Activated CD4-positive, alpha-beta T cell treated with anti-CD3 and anti-CD28 coated beads for 36 hours (primary cell): Measurements from ENCODE around the gene PAPSS1. TPM values are rescaled to one million over a fixed set of nuclear protein-coding genes. Genes with fewer than 3 reads are reported as not detected.
"Not testable (repeated sequence)": the region's sequence is repeated elsewhere in the genome, so short reads cannot be mapped to it uniquely, and the experiment has no call there.

Experiments
- ATAC-seq: fragments of 200-7000 bp; cut with Tn5 transposase; one replicate; pipeline ENCODE4 v1.10.0; 2021; ENCODE audit warnings: mild to moderate bottlenecking, moderate library complexity
- CTCF ChIA-PET: fragments of 350-600 bp; sonication (Branson Sonifier 250); formaldehyde crosslinking; loops from one replicate; lab custom pipeline; 2021; ENCODE audit warnings: antibody characterized with exemption; lab: Charles Lee
- POLR2A ChIA-PET: fragments of 350-600 bp; sonication (Branson Sonifier 250); formaldehyde crosslinking; loops from one replicate; lab custom pipeline; 2021; ENCODE audit warnings: antibody characterized with exemption, inconsistent platforms; lab: Charles Lee
- DNase-seq: peaks from one replicate; pipeline ENCODE4 v3.0.0-alpha.2; 2020
- H3K27ac Mint-ChIP-seq: one replicate; pipeline ENCODE4 v1.8.0; 2021; ENCODE audit warnings: mixed read lengths
- H3K27me3 Mint-ChIP-seq: one replicate; pipeline ENCODE4 v1.8.0; 2021; ENCODE audit warnings: mixed read lengths
- H3K36me3 Mint-ChIP-seq: one replicate; pipeline ENCODE4 v1.8.0; 2021; ENCODE audit warnings: low read depth, mixed read lengths
- H3K4me1 Mint-ChIP-seq: one replicate; pipeline ENCODE4 v1.8.0; 2021; ENCODE audit warnings: mixed read lengths
- H3K4me3 Mint-ChIP-seq: one replicate; pipeline ENCODE4 v1.8.0; 2021; ENCODE audit warnings: mild to moderate bottlenecking, moderate library complexity, mixed read lengths
- H3K9me3 Mint-ChIP-seq: one replicate; pipeline ENCODE4 v1.8.0; 2021; ENCODE audit warnings: low read depth, mixed read lengths
- intact Hi-C, 2 experiments: fragments of 100-400 bp; cut with DNase I in 1 of 2; cut with micrococcal nuclease in 1 of 2; formaldehyde crosslinking; loops; one replicate each; pipeline versions ENCODE4 v1.14.2 to v1.15.1; 2022 to 2024; cut with DNase I, micrococcal nuclease
- total RNA-seq, 2 experiments: library from RNA; stranded (reverse); gene quantifications; one replicate each; pipeline ENCODE4 v1.2.3, GENCODE V29; 2021

The PAPSS1 gene
- total RNA-seq, 2 experiments from 2014 or later: 31.0 to 37.6 TPM

DNA sequence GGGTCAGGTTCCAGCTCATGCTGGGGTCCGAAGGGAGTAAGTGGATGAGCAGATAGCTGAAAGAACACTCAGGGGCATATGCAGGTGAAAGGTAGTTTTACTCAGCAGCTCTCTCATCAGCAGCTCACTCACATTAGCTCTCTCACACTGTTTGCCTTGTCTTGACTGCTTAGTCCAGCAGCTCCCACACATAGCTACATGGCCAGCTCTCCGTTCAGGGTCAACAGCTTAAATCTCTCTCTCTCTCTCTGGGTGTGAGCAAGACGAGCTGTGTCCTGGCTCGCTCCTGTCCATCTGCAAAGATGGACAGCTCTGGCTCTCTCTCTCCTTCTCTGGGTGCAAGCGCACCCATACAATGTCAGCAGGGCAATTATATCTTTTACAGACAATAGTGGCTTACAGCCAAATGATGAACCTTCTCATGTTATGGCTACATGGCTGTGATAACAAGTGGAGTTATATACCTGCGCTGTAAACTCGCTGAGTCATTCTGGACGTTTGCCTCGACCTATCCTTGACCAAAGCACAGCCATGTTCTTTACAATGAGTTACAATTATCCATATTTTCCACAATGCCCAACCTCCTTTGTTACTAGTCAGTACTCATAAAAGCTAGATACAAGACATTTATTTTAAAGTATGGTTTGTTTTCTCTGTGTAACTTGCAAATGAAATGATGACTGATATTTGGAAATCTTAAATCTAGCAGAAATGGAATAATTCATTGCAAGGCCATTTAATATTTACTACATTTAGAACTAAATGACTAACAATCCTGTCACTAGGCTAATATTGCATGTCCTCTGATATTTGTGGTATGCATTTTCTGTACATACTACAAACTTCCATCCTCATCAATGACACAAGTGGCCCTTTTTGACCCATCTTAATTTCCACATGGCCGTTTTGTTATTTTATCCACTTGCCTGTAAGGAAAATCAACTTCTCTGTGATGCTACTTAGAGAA lies 9.3 kb downstream of the PAPSS1 start:
- Mint-ChIP-seq H3K27ac (no peak overlapping the region), H3K36me3 (peaks cover 26% of the 10 kb centered on the region), H3K9me3 (peaks cover 21% of the 10 kb centered on the region), H3K27me3 (no peaks in the 10 kb centered on the region), H3K4me1 (peaks cover 14% of the 10 kb centered on the region), H3K4me3 (no peak overlapping the region)
- DNase-seq (no peak), ATAC-seq (no peak)
- CTCF ChIA-PET: interaction anchor here (1.9 kb wide), 1 partner anchor 27 kb away, joined by 6 read pairs; no protein-coding TSS in a partner anchor
- intact Hi-C loops: no loop called here
- POLR2A ChIA-PET: interaction anchor here (0.5 kb wide), 1 partner anchor 1731 kb away, joined by 3 read pairs; no protein-coding TSS in a partner anchor

DNA sequence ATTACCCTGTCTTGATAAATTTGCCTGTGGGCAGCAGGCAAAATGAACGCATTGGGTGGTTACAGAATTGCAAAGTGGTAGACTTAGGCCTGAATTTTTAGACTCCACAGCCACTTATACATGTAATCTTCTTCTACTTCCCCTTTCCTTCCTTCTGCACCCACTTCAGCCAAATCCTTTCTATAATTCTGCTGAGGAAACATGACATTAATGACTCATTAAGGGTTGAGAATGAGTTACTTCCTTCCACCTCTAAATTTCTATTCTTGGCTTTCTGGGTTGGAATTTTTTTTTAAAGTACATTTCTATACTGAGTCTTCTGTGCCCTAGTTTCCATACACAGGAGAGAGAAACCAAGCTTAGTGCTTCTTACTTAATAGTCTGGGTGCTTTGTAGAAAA lies 10.1 kb downstream of the PAPSS1 start:
- no peaks in the 10 kb centered on the region for H3K27me3 Mint-ChIP-seq
- peaks cover 14% of the 10 kb centered on the region for H3K4me1 Mint-ChIP-seq
- H3K27ac Mint-ChIP-seq: no peak overlapping the region
- ChIA-PET CTCF (interaction anchor here (1.9 kb wide), 1 partner anchor 28 kb away, joined by 6 read pairs; no protein-coding TSS in a partner anchor), POLR2A (interaction anchor here (0.5 kb wide), 1 partner anchor 1731 kb away, joined by 3 read pairs; no protein-coding TSS in a partner anchor)
- H3K36me3 Mint-ChIP-seq: peaks cover 34% of the 10 kb centered on the region
- H3K4me3 Mint-ChIP-seq: no peak overlapping the region
- no peak for ATAC-seq
- peaks cover 27% of the 10 kb centered on the region for H3K9me3 Mint-ChIP-seq
- no peak for DNase-seq
- intact Hi-C loops: no loop called here

DNA sequence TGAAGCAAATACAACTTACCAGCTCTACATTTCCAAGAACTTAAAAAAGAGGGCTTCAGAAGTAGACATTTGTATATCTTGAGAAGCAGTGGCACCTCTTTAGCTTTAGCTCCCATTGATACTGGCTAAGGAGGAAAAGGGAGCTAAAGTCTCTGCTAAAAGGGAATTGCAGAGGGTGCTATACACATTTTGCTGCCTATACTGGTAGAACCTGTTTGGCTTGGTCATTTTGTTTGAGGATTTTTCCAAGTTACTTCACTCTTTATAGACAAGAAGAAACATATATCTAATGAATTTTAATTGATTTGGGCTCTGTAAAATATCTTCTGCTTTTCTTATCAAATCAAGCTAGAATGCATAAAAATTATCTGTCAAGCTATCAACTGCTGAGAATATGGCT lies 11.8 kb downstream of the PAPSS1 start:
- Mint-ChIP-seq H3K27me3 (no peaks in the 10 kb centered on the region), H3K27ac (no peak overlapping the region), H3K4me3 (no peak overlapping the region), H3K9me3 (peaks cover 34% of the 10 kb centered on the region), H3K36me3 (peaks cover 32% of the 10 kb centered on the region), H3K4me1 (peaks cover 14% of the 10 kb centered on the region)
- DNase-seq: no peak
- ATAC-seq: no peak
- ChIA-PET POLR2A (no interaction called here), CTCF (interaction anchor here (1.6 kb wide), 1 partner anchor 13 kb away, joined by 8 read pairs; no protein-coding TSS in a partner anchor)
- intact Hi-C loops: no loop called here

DNA sequence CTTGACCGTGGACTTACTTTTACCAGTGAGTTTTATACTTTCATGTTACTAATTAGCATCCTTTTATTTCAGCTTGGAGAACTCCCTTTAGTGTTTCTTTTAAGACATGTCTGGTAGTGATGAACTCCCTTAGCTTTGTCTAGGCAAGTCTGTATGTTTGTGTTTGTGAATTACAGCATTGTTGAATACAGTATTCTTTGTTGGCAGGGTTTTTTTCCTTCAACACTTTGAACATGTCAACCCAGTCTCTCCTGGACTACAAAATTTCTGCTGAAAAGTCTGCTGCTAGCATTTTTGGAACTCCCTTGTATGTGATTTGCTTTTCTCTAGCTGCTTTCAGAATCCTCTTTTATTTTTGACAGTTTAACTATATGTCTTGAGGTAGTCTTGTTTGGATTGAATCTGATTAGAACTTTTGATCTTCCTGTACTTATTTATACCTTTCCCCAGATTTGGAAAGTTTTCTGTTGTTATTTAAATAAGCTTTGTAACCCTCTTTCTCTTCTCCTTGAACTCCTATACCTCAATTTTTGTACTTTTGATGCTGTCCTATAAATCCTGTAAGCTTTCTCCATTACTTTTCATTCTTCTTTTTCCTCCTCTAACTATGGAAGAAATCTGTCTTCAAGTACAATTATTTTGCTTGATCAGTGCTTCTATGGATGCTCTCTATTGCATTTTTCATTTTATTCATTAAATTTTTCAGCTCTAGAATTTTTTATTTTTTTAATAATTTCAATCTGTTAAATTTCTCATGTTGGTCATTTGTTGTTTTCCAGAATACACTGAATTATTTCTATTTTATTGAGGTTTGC lies 14.1 kb downstream of the PAPSS1 start:
- no peak for ATAC-seq
- Mint-ChIP-seq H3K27ac (no peak overlapping the region), H3K36me3 (peaks cover 29% of the 10 kb centered on the region), H3K4me1 (peaks cover 14% of the 10 kb centered on the region), H3K9me3 (peaks cover 34% of the 10 kb centered on the region), H3K27me3 (no peaks in the 10 kb centered on the region), H3K4me3 (no peak overlapping the region)
- ChIA-PET CTCF (interaction anchor here (0.6 kb wide), 1 partner anchor 10 kb away, joined by 3 read pairs; no protein-coding TSS in a partner anchor), POLR2A (interaction anchor here (0.7 kb wide), 1 partner anchor 1135 kb away, joined by 3 read pairs; no protein-coding TSS in a partner anchor)
- intact Hi-C loops: no loop called here
- DNase-seq: no peak

DNA sequence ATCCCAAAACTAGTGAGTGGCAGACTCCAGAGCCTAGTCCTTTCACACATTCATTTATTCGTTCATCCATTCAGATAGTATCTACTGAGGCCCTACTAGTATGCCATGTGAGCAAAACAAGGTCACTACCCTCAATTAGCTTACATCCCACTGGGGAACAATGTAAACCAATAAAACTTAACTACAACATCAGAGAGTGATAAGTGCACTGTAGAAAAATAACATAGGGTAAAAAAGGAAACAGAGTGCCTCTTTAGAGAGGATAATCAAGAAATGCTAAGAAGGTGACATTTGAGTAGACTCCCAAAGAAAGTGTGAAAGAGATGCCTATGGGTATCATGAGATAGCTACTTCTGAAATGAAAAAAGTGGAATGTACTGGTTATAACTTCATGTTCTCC lies 18.5 kb downstream of the PAPSS1 start:
- H3K9me3 Mint-ChIP-seq: peaks cover 20% of the 10 kb centered on the region
- ChIA-PET POLR2A (no interaction called here), CTCF (interaction anchor here (0.6 kb wide), 1 partner anchor 8 kb away, joined by 3 read pairs; no protein-coding TSS in a partner anchor)
- H3K4me1 Mint-ChIP-seq: no peaks in the 10 kb centered on the region
- no peak overlapping the region for H3K27ac Mint-ChIP-seq
- peaks cover 37% of the 10 kb centered on the region for H3K36me3 Mint-ChIP-seq
- DNase-seq (no peak), ATAC-seq (no peak)
- H3K4me3 Mint-ChIP-seq: no peak overlapping the region
- H3K27me3 Mint-ChIP-seq: no peaks in the 10 kb centered on the region
- intact Hi-C loops: no loop called here

DNA sequence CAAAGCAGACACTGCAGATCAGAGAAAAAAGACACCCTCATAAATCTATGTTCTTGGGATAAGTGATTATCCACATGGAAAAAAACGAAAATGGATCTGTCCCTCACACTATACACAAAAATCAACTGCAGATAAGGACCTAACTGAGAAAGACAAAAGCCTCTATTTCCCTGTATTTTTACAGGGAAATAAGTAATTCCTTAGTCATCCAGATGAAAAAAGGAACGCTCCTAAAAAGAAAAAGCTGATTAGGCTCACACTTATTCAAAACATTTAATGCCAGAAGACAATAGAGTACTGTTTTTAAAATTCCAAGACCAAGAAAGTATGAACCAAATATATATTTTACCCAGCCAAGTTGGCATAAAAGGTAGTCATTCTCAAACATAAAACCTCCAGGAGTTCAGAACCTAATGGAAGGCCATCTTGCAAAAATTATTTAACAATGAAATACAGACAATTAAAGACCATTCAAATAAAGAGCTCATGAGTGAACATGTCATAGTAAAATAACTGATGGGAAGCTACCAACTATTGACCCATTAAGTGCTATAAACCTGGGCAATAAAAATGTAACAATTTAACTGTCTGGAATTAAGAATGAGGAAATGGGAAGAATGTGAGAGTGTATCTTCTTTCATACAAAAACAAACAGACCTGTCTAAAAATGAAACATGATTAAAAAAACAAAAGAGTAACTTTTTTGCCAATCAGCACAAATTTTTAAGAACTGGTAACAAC lies 20.4 kb downstream of the PAPSS1 start:
- Mint-ChIP-seq H3K27me3 (no peaks in the 10 kb centered on the region), H3K27ac (no peak overlapping the region), H3K9me3 (peaks cover 12% of the 10 kb centered on the region), H3K4me3 (no peak overlapping the region), H3K36me3 (peaks cover 36% of the 10 kb centered on the region), H3K4me1 (no peaks in the 10 kb centered on the region)
- ChIA-PET CTCF (no interaction called here), POLR2A (no interaction called here)
- ATAC-seq (no peak), DNase-seq (no peak)
- intact Hi-C loops: no loop called here

DNA sequence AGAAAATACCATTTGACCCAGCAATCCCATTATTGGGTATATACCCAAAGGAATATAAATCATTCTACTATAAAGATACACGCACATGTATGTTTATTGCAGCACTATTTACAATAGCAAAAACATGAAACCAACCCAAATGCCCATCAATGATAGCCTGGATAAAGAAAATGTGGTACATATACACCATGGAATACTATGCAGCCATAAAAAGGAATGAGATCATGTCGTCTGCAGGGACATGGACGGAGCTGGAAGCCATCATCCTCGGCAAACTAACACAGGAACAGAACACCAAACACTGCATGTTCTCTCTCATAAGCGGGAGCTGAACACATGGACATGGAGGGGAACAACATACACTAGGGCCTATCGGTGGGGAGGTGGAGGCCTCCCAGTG lies 23.8 kb downstream of the PAPSS1 start:
- ATAC-seq, intact Hi-C loops, H3K4me3 Mint-ChIP-seq, H3K4me1 Mint-ChIP-seq, CTCF ChIA-PET, H3K27me3 Mint-ChIP-seq, H3K9me3 Mint-ChIP-seq, DNase-seq, POLR2A ChIA-PET, H3K27ac Mint-ChIP-seq: not testable (repeated sequence)
- peaks cover 51% of the 10 kb centered on the region for H3K36me3 Mint-ChIP-seq

DNA sequence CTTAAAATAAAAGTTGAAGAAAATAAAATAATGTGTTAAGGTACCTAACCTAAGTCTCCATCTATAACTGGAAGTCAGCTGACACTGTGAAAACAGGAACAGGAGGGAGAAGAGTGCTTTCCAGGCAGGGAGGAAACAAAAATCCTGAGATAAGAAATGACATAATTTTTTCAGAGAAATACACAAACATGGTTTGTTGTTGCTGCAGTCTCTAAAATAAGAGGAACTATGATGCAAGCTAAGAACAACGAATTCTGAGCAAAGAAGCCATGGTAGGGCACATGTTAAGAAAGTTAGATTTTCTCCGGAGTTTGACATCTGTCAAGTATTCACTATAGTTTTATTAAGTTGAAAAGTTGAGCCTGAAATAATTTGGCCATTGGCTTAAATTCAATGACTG lies 26.9 kb downstream of the PAPSS1 start:
- H3K36me3 Mint-ChIP-seq: peaks cover 32% of the 10 kb centered on the region
- H3K9me3 Mint-ChIP-seq: peaks cover 4% of the 10 kb centered on the region
- H3K27me3 Mint-ChIP-seq: no peaks in the 10 kb centered on the region
- no peak overlapping the region for H3K4me3 Mint-ChIP-seq
- intact Hi-C loops: no loop called here
- ATAC-seq (no peak), DNase-seq (no peak)
- POLR2A ChIA-PET: no interaction called here
- H3K27ac Mint-ChIP-seq: no peak overlapping the region
- CTCF ChIA-PET: interaction anchor here (0.8 kb wide), 1 partner anchor 9 kb away, joined by 3 read pairs; no protein-coding TSS in a partner anchor
- H3K4me1 Mint-ChIP-seq: peaks cover 6% of the 10 kb centered on the region

DNA sequence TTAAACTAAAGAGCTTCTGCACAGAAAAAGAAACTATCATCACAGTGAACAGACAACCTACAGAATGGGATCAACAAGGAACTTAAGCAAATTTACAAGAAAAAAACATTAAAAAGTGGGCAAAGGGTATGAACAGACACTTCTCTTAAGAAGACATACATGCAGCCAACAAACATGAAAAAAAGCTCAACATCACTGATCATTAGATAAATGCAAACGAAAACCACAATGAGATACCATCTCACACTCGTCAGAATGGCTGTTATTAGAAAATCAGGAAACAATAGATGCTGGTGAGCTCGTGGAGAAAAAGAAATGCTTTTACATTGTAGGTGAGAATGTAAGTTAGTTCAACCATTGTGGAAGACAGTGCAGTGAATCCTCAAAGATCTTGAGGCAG lies 27.8 kb downstream of the PAPSS1 start:
- Mint-ChIP-seq H3K27me3 (no peaks in the 10 kb centered on the region), H3K4me3 (no peak overlapping the region), H3K36me3 (peaks cover 29% of the 10 kb centered on the region), H3K27ac (no peak overlapping the region), H3K9me3 (peaks cover 4% of the 10 kb centered on the region), H3K4me1 (peaks cover 6% of the 10 kb centered on the region)
- CTCF ChIA-PET: no interaction called here
- ATAC-seq (no peak), DNase-seq (no peak)
- intact Hi-C loops: no loop called here
- POLR2A ChIA-PET: no interaction called here

DNA sequence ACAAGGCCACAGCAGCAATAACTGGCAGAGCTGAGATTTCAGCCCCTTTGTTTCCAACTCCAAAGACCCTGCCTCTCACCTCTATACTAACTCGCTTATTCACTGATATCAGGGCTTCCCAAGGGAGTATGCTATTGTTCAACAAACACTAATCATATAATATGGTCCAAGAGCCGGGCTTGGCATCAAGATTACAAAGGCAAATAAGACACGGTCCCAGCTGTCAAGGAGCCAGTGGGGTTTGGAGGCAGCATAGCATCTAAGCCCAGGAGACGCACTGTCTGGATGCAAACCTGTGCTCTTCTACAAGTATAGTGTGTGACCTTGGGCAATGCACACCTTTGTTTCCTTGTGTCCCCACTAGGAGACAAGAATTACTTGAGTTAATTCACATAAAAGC lies 28.7 kb downstream of the PAPSS1 start:
- ChIA-PET POLR2A (no interaction called here), CTCF (interaction anchor here (0.6 kb wide), 1 partner anchor 8 kb away, joined by 3 read pairs; no protein-coding TSS in a partner anchor)
- ATAC-seq: no peak
- intact Hi-C loops: loop anchor here in 1 of 2 experiments (2.0 kb wide), 1 partner anchor 27 kb away; no protein-coding TSS in a partner anchor
- Mint-ChIP-seq H3K27ac (no peak overlapping the region), H3K27me3 (no peaks in the 10 kb centered on the region), H3K9me3 (peaks cover 3% of the 10 kb centered on the region), H3K36me3 (peaks cover 27% of the 10 kb centered on the region), H3K4me1 (peaks cover 6% of the 10 kb centered on the region), H3K4me3 (no peak overlapping the region)
- DNase-seq: no peak
